Right lobe of liver (tissue), 4 donors: ENCODE results near the gene CEACAM7.

Experiments used
- CTCF ChIP-seq, 4 donors: fragments of 200-600 bp in 3 of 4; fragments of 450-650 bp in 1 of 4; IDR thresholded peaks; one replicate each; pipeline versions ENCODE4 v1.5.1 to v1.8.0; 2016 to 2022; ENCODE audit warnings: antibody characterized with exemption in 4 of 4, mild to moderate bottlenecking in 2 of 4
- POLR2A ChIP-seq: fragments of 450-650 bp; IDR thresholded peaks from one replicate; pipeline ENCODE4 v1.6.1; 2017; ENCODE audit warnings: antibody characterized with exemption, mild to moderate bottlenecking
- donor health status: DM: no; HTN: no; CAD: no.
- donor health status: DM: no; HTN: no; CAD: no.
- donor health status: DM: no; HTN: yes; CAD: no.

GRCh38 chr19:41708481-41708880, 20.4 kb upstream of the CEACAM7 start, which contains the start of gene CEACAM5:
- no peak for TF ChIP-seq POLR2A
- no peak for TF ChIP-seq CTCF (IDR thresholded peaks at IDR 0.05)
